Body of pancreas (tissue), 4 donors: ENCODE data around the gene ABCC12. TPM values are rescaled to one million over a fixed set of nuclear protein-coding genes. Genes with fewer than 3 reads are reported as not detected.

ENCODE experiments used
- ATAC-seq: fragments of 150-250 bp; one replicate; pipeline ENCODE4 v1.9.1; 2016
- DNase-seq, 4 donors: peaks; one replicate each; pipeline ENCODE4 v3.0.0-alpha.2; 2019
- H3K27ac ChIP-seq, 4 donors: fragments of 200-600 bp; sonication (generic); 1 replicate in 3 of 4; 2 replicates in 1 of 4; pipeline versions ENCODE4 v1.5.1 to v1.6.1; 2016 to 2019; ENCODE audit warnings: mild to moderate bottlenecking in 1 of 4, mixed read lengths in 1 of 4, moderate library complexity in 1 of 4
- H3K27me3 ChIP-seq, 2 donors: fragments of 200-600 bp; sonication (generic); one replicate each; pipeline ENCODE4 v1.6.0; 2016; ENCODE audit warnings: mild to moderate bottlenecking in 1 of 2
- H3K36me3 ChIP-seq, 2 donors: fragments of 200-600 bp; sonication (generic); replicated peaks in 1 of 2; 2 replicates each; pipeline ENCODE4 v1.5.1; 2016; ENCODE audit warnings: low read depth in 2 of 2; ENCODE audit not compliant: insufficient read depth in 1 of 2
- H3K4me1 ChIP-seq: fragments of 200-600 bp; sonication (generic); one replicate; pipeline ENCODE4 v1.6.0; 2016
- H3K4me3 ChIP-seq, 2 donors: fragments of 200-600 bp; sonication (generic); 1 replicate in 1 of 2; 2 replicates in 1 of 2; pipeline ENCODE4 v1.5.1; 2016 to 2019
- H3K9me3 ChIP-seq, 3 donors: fragments of 200-600 bp; sonication (generic); 1 replicate in 2 of 3; 2 replicates in 1 of 3; pipeline ENCODE4 v1.5.1; 2016
- POLR2A ChIP-seq, 3 donors: fragments of 450-650 bp; IDR thresholded peaks; one replicate each; pipeline ENCODE4 v1.6.1; 2016; ENCODE audit warnings: antibody characterized with exemption in 3 of 3, mild to moderate bottlenecking in 2 of 3
- WGBS, 2 donors: methylation state at CpG; one replicate each; pipeline ENCODE4 v1.1.5; 2017; 5-methylcytosine and 5-hydroxymethylcytosine counted together
- intact Hi-C: fragments of 100-400 bp; cut with DNase I; formaldehyde crosslinking; loops from one replicate; pipeline ENCODE4 v1.15.1; 2023
- total RNA-seq, 2 donors: library from RNA; depleted of rRNA; stranded (reverse); fragments of >200 nt; gene quantifications; one replicate each; pipeline ENCODE4 v1.1.0, GENCODE V29; 2016
- TF ChIP-seq, protein P1 (sequence below), 7 experiments: fragments of 450-650 bp in 4 of 7; fragments of 200-600 bp in 3 of 7; sonication (generic) in 3 of 7; IDR thresholded peaks; one replicate each; pipeline ENCODE4 v1.5.1; 2016 to 2019; ENCODE audit warnings: antibody characterized with exemption in 7 of 7

Gene ABCC12
- total RNA-seq, 2 donors from 2014 or later, result not detected

DNA sequence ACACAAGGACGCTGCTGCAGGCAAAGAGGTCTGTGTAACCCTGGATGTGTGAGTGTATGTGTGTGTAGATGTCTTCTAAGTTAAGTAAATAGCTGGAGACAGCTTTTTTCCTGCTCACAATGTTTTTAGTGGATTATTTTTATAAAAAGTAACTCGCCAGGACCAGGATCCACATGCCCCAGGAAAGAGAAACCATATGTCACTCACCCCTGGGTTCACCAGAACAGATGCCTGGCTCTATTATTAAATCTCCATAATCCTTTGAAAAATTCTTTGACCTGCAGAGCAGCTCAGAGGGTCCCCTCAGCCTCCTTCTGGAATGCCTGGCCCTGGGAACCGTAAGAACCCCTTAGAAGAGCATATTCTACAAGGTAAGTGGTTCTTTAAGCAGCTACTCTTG, 18.0 kb downstream of the ABCC12 start:
- ATAC-seq, result no peak
- 80 to 84% methylated on average over 3 of the region's 3 CpGs for WGBS, 2 donors
- TF ChIP-seq POLR2A (IDR thresholded peaks at IDR 0.05), result no peak
- TF ChIP-seq, protein P1, sequence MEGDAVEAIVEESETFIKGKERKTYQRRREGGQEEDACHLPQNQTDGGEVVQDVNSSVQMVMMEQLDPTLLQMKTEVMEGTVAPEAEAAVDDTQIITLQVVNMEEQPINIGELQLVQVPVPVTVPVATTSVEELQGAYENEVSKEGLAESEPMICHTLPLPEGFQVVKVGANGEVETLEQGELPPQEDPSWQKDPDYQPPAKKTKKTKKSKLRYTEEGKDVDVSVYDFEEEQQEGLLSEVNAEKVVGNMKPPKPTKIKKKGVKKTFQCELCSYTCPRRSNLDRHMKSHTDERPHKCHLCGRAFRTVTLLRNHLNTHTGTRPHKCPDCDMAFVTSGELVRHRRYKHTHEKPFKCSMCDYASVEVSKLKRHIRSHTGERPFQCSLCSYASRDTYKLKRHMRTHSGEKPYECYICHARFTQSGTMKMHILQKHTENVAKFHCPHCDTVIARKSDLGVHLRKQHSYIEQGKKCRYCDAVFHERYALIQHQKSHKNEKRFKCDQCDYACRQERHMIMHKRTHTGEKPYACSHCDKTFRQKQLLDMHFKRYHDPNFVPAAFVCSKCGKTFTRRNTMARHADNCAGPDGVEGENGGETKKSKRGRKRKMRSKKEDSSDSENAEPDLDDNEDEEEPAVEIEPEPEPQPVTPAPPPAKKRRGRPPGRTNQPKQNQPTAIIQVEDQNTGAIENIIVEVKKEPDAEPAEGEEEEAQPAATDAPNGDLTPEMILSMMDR (IDR thresholded peaks at IDR 0.05), result no peak
- Histone ChIP-seq H3K9me3 (no peaks in the 10 kb centered on the region), H3K4me3 (no peak overlapping the region), H3K36me3 (no peaks in the 10 kb centered on the region), H3K4me1 (peaks cover 25% of the 10 kb centered on the region), H3K27me3 (no peaks in the 10 kb centered on the region), H3K27ac (no peak overlapping the region)
- no peak for DNase-seq
- intact Hi-C loops, result no loop called here

DNA sequence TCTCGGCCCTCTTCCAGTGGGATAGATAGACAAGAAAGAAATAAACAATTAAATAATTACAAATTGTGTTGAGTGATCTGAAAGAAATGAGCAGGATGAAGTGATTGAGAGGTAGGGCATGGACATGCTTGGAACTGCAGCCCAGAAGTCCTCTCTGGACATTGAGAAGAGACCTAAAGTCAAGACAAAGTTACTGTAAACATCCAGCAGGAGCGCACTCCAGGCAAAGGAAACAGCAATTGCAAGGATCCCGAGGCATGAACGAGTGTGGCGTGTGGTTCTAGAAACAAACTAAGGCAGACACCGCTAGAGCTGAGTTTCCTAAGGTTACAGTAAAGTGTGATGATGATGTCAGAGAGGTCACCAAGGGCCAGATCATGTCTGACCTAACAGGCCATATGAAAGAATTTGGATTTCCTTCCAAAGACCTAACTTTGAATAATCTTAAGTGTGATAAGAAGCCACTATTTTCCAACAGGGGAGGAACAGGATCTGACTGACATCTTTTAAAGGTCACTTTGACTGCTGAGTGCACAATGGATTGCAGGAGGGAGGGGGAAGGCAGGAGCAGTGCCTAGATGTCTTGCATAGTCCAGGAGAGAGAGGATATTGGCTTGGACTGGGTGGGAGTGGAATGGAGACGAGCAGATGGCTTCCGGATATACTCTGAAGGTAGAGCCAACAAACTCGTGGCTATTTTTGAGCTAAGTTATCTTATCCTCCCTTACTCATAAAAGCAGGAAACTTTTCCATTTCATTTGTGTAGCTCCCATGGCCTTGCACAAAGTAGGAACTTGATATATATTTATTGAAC, 19.0 kb downstream of the ABCC12 start:
- DNase-seq (peak in 1 of 4 donors; percentile 21), ATAC-seq (peak; percentile 9)
- WGBS, 2 donors, result 36 to 39% methylated on average over 9 of the region's 9 CpGs
- Histone ChIP-seq H3K36me3 (no peaks in the 10 kb centered on the region), H3K4me3 (no peak overlapping the region), H3K4me1 (peaks cover 34% of the 10 kb centered on the region), H3K9me3 (no peaks in the 10 kb centered on the region), H3K27ac (no peak overlapping the region), H3K27me3 (no peaks in the 10 kb centered on the region)
- intact Hi-C loops, result no loop called here
- TF ChIP-seq, protein P1 (IDR thresholded peaks at IDR 0.05), result no peak
- no peak for TF ChIP-seq POLR2A (IDR thresholded peaks at IDR 0.05)

DNA sequence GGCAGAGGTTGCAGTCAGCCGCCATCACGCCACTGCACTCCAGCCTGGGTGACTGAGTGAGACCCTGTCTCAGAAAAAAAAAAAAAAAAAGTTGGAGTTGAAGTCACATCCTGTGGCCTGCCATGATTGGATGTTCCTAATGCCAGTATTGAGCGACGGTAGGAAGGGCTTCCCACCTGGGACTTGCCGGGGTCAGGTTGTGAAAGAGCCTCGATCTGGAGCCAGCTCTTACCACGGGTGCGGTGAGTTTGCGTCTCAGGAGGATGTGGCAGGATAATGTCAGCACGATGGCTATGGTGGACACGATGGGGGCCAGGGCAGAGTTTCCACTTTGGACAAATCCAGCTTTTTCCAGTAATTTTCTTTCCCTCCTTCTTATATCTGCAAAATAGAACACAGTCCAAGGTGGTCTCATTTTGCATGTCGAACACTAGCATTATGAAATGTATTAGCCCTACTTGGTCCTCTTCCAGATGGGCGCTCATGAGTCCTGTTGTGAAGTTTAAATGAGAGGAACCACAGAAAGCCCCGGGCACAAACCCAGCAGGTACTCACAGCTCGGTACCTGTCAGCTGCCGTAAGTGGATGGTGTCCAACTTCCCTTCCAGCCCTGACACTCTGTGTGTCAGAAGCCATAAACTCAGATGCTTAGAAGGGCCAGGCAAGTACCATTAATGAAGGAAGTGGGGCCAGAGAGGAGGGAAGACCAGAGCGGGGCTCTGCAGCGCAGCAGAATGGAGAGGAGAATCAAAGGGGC, 22.2 kb downstream of the ABCC12 start:
- intact Hi-C loops, result no loop called here
- Histone ChIP-seq H3K27me3 (no peaks in the 10 kb centered on the region), H3K4me3 (no peak overlapping the region), H3K4me1 (peaks cover 46% of the 10 kb centered on the region), H3K27ac (no peak overlapping the region), H3K36me3 (no peaks in the 10 kb centered on the region), H3K9me3 (no peaks in the 10 kb centered on the region)
- DNase-seq, result peak; percentile 29 to 70 (median 46)
- TF ChIP-seq, protein P1 (IDR thresholded peaks at IDR 0.05), result no peak
- no peak for TF ChIP-seq POLR2A (IDR thresholded peaks at IDR 0.05)
- ATAC-seq, result peak; percentile 20
- 71 to 77% methylated on average over 18 of the region's 18 CpGs for WGBS, 2 donors

DNA sequence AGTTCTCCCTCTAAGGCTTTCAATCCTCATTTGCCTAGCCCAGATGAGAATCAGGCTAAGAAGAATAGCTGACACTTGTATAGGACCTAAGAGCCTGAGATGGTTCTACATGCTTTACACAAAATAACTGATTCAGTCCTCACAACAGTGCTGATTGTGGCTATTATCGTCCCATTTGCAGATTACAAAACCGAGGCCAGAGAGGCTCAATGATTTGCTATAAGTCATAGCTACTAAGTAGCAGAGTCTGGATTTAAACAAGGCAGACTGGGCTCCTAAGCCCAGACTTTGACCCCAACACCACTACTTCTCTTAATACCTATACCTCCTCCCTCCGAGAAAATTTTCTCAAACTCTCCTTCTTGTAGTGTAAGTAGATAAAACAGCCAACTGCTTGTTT, 23.1 kb downstream of the ABCC12 start:
- H3K27ac ChIP-seq, result no peak overlapping the region

More for the DNA sequence above, 23.1 kb downstream of the ABCC12 start:
- TF ChIP-seq POLR2A (IDR thresholded peaks at IDR 0.05), result no peak
- TF ChIP-seq, protein P1 (IDR thresholded peaks at IDR 0.05), result no peak
- no peak for ATAC-seq
- H3K27me3 ChIP-seq, result no peaks in the 10 kb centered on the region
- no peak for DNase-seq
- H3K4me3 ChIP-seq, result no peak overlapping the region
- intact Hi-C loops, result no loop called here
- H3K9me3 ChIP-seq, result no peaks in the 10 kb centered on the region
- H3K4me1 ChIP-seq, result peaks cover 50% of the 10 kb centered on the region
- H3K36me3 ChIP-seq, result no peaks in the 10 kb centered on the region
- WGBS, 2 donors, result 24 to 32% methylated on average over 3 of the region's 3 CpGs
